ENCODE measurements around the gene HOXC10.

The HOXC10 gene

GRCh38 chr12:53971686-53972085 is 13.3 kb upstream of the HOXC10 start:
- no peak for TF ChIP-seq CTCF (conservative IDR thresholded peaks at IDR 0.05; ENCODE audit: low read length)
- H3K4me3 ChIP-seq (ENCODE audit: low read length) = no peak overlapping the region
- no peak for DNase-seq (ENCODE audit: low read depth)

GRCh38 chr12:53972152-53972702 is 12.7 kb upstream of the HOXC10 start:
- peak overlapping the region; percentile 86 for H3K4me3 ChIP-seq (ENCODE audit: low read length)
- TF ChIP-seq CTCF (conservative IDR thresholded peaks at IDR 0.05; ENCODE audit: low read length) = no peak
- DNase-seq (ENCODE audit: low read depth) = no peak

- peak within 1 kb of the TSS; percentile 86 for H3K4me3 ChIP-seq (ENCODE audit: low read length)
- no peak for TF ChIP-seq CTCF (conservative IDR thresholded peaks at IDR 0.05; ENCODE audit: low read length)
- DNase-seq (ENCODE audit: low read depth) = no peak
Observed at GRCh38 chr12:53972722-53973235, 12.2 kb upstream of the HOXC10 start, which contains the start of gene HOXC11. Gene HOXC11, plus strand, starts transcription at chr12:53973126. Its CDS starts 116 bp downstream, at chr12:53973242.

- H3K4me3 ChIP-seq (ENCODE audit: low read length) = peak overlapping the region; percentile 86
- DNase-seq (ENCODE audit: low read depth) = peak; percentile 67
- TF ChIP-seq CTCF (conservative IDR thresholded peaks at IDR 0.05; ENCODE audit: low read length) = no peak
Observed at GRCh38 chr12:53973236-53974042, 11.5 kb upstream of the HOXC10 start.

- TF ChIP-seq CTCF (conservative IDR thresholded peaks at IDR 0.05; ENCODE audit: low read length) = no peak
- DNase-seq (ENCODE audit: low read depth) = peak; percentile 59
- H3K4me3 ChIP-seq (ENCODE audit: low read length) = peak within 1 kb of the TSS; percentile 86
Observed at GRCh38 chr12:53974084-53975063, 10.6 kb upstream of the HOXC10 start, which contains the start of gene HOTAIR. Gene HOTAIR, minus strand, starts transcription at chr12:53974954.

- peak overlapping the region; percentile 86 for H3K4me3 ChIP-seq (ENCODE audit: low read length)
- TF ChIP-seq CTCF (conservative IDR thresholded peaks at IDR 0.05; ENCODE audit: low read length) = no peak
- no peak for DNase-seq (ENCODE audit: low read depth)
Observed at GRCh38 chr12:53975064-53975471, 9.9 kb upstream of the HOXC10 start.
